Activated CD4-positive, CD25-positive, alpha-beta regulatory T cell treated with anti-CD3 and anti-CD28 coated beads, Interleukin-2, amount 50 U/mL, for 24 hours (primary cell): ENCODE data around the gene SHLD3.
A peak's percentile ranks its signal among the peaks of the same experiment; 100 is the strongest.
"Not testable (repeated sequence)": the region's sequence is repeated elsewhere in the genome, so short reads cannot be mapped to it uniquely, and the experiment has no call there.

Source experiments
- ATAC-seq, 2 donors: fragments of 150-1000 bp; cut with Tn5 transposase; one replicate each; pipeline ENCODE4 v1.10.0; 2021; ENCODE audit warnings: mild to moderate bottlenecking in 1 of 2, moderate library complexity in 1 of 2

The SHLD3 gene, protein sequence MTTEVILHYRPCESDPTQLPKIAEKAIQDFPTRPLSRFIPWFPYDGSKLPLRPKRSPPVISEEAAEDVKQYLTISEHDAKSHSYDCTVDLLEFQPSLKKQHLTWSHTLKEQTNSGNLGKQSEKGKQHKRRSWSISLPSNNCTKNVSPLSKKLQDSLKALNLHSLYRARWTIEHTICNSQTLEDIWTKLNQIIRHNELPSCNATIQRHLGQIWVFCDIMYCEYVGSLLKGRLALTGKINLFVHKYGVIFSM

GRCh38 chr5:65624571-65625555 lies at the start of gene SHLD3, which contains the start of gene TRAPPC13:
SHLD3 (plus strand) TSS chr5:65625027; CDS start chr5:65629588, 4,561 bp downstream.
TRAPPC13 (plus strand) TSS chr5:65625027; CDS start chr5:65625061, 34 bp downstream.
- ATAC-seq, result peak; percentile 79 to 82

DNA sequence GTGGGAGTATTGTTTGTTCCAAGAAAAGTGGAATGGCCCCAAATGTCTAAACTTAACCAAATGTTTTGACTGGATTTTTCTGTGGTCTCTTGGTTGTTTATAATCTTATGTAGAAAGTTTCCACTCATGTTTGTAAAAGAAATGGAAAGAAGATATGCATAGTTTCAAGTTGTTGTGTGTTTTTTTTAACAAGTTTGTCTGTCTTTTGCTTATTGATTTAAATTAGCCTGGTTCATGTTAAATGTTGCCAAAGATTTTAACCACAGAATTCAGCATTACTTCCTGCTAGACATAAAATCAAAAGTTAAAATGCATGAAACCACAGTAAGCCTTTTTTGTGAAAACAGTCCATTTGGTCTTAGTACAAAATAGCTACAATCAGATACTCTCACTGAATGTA lies 47.7 kb upstream of the SHLD3 start:
- no peak for ATAC-seq

GRCh38 chr5:65588694-65589093 lies 36.1 kb upstream of the SHLD3 start:
- ATAC-seq, result no peak

GRCh38 chr5:65601761-65602160 lies 23.1 kb upstream of the SHLD3 start:
- not testable (repeated sequence) for ATAC-seq

- no peak for ATAC-seq
Measured at GRCh38 chr5:65611524-65611923, 13.3 kb upstream of the SHLD3 start.

- ATAC-seq, result no peak
Measured at GRCh38 chr5:65612298-65612907, 12.4 kb upstream of the SHLD3 start.

DNA sequence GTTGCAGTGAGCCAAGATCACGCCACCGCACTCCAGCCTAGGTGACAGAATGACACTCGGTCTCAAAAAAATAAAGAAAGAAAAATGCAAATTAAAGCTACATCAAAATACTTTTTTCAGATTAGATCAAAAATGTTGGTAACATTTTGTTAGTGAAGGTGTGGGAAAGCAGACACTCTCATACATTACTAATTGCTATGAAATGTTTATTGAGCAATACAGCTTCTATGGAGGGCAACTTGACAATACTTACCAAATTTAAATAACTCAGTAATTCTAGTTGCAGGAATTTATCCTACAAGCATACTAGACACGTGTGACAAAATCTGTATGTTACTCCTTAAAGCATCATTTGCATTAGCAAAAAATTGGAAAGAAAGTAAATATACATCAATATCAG lies 4.8 kb upstream of the SHLD3 start:
- no peak for ATAC-seq

DNA sequence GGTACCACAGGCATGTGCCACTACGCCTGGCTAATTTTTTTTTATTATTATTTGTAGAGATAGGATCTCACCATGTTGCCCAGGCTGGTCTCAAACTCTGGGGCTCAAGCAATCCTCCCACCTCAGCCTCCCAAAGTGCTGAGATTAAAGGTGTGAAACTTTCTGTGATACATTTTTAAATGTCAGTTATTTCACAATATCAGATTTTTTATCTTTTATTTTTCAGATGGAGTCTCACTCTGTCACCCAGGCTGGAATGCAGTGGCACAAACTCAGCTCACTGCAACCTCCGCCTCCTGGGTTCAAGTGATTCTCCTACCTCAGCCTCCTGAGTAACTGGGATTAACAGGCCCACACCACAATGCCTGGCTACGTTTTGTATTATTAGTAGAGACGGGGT lies 2.9 kb upstream of the SHLD3 start:
- ATAC-seq, result not testable (repeated sequence)

DNA sequence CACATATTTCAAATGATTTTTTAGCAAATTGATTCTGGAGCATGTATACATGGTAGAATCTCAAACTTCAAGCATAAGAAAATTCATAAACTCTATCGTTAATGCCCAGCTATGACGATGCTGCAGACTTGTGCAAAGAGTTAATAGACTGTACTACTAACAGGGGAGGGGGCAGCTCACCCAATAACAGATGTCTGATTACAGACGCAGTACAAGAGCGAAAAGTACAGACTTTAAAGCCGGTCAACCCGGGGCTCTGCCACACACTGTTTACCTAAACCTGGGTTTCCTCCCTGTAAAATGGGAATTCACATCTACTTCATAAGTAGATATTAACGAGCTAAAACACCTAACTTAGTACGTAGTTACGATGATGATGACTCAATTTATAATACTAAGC lies 1.3 kb upstream of the SHLD3 start:
- ATAC-seq, result no peak

DNA sequence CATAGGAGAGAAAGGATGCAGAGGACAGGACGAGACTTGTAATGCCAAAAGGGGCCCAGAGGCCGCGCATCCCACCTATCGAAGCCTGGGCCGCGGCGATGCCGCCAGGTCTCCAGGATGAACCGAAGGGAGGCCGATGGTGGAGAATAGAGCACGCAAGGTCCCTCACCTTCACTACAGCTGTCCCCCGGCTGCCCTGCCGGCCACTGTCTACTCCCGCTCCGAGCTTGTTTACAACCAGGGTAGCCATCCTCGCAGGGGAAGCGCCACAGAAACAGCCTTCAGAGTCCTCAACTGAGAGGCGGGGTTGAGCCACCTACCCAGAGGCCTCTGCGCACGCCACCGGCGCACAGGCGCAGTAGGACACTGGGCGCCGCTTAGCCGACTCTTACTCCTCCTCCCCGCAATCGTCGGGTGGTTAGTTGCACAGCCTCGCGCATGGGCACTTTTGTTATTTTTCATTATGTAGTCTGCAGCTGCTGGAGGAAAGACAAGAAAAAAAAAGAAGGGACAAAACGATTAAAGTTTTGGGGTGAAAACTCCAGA lies 729 bp upstream of the SHLD3 start, which contains the start of gene TRIM23:
TSS of gene TRIM23 (minus strand) at position 309 of the 546 bp plus-strand sequence. CDS start at position 250, 59 bp downstream.
- ATAC-seq, result peak; percentile 96 to 98

DNA sequence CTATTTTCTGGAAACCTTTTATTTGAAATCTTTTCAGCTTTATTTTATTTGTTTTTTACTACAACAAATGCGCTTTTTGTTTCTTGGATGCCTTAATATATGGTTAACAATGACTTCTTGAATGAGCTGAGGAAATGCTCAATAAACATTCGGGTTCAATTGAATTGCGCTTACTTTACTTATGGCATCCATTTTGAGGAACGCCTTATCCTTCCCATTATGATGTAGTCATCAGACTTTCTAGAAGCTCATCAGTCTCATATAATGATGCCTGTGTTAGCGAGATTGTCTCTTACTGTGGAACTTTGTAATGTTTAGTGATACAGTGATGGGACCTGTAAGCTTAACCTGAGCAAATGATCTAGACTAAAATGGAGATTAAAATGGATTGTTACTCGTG lies 916 bp downstream of the SHLD3 start:
- ATAC-seq, result no peak

DNA sequence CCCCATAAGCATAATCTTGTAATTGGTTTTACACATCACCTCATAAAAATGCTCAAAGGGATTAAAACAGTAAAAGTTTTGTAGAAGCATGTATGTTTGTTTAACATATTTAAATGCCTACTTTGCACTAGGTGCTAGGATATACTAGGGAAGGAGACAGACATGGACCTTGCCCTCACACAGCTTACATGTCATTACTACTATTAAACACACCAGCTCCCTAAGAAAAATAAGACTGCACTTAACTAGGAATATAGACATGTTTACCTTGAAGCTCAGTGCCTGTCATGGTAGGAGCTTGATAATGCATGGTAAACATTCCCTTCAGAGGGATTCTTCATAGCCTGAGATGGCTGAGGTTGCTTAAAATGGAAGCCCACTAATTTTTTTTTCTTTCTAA lies 6.2 kb downstream of the SHLD3 start:
- ATAC-seq, result no peak

- ATAC-seq, result no peak
Measured at GRCh38 chr5:65640240-65640639, 15.4 kb downstream of the SHLD3 start.

DNA sequence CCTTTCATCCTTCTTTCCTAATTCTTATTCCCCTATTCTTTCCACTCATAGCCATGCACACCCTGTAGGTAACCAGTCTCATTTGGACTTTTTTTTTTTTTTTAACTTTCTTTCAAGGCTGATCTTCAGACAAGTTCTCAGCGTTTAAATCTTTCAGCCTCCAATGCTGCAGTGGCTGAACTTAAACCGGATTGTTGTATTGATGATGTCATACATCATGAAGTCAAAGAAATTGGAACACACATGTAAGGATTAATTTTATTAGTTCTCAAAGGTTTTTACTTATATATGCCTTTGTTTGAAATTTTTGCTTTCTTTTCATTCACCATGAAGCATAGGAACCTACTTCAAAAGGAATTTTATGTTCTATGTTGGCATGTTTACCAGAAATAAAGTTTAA lies 22.1 kb downstream of the SHLD3 start:
- no peak for ATAC-seq

DNA sequence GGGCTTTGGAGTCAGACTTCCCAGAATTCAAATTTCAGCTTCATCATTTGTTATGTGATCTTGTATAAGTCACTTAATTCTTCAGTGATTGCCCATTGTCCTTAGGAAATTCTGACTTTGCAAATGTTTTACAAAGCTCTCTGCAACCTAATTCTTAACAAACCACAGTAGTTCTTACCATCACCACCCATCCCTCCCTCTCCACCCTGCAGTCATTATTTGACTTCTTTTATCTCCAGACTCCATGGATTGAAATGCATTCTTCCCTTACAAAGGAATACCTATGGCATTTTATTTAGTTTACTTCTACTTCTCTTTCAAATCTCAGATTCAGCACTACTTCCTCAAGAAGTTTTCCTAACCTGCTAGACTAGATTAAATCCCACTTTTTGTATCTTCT lies 23.1 kb downstream of the SHLD3 start:
- no peak for ATAC-seq

DNA sequence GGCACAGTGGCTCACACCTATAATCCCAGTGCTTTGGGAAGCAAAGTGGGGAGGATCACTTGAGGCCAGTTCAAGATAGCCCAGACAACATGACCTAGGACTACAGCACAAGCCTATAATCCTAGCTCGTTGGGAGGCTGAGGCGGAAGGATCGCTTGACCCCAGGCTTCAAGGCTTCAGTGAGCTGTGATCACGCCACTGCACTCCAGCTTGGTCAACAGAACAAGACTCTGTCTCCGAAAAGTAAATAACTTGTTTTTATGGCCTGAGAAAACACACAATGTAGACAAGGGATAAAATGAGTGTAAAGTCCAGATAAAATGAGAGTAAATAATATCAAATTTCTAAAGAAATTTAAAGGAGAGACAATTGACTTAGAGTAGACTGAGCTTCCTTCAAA lies 26.3 kb downstream of the SHLD3 start:
- no peak for ATAC-seq

DNA sequence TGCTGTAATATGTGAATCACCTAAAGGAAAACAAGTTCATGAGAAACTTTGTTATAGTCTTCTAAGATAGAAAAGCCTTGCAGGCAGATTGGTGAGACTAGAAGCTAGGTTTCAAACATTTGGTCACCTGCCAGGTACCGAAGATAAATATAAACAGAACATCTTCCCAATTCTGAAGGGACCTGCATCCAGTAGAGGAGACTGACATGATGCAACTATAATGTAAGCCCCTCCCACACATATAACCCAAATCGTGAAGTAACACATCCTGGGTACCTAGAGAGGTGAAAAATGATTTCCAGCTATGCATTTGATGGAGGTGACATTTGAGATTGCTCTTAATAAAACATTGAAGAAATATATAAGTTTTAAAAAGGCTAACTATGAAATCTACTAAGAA lies 29.9 kb downstream of the SHLD3 start:
- ATAC-seq, result no peak

GRCh38 chr5:65663804-65664521 lies 39.1 kb downstream of the SHLD3 start:
- no peak for ATAC-seq

- no peak for ATAC-seq
Measured at GRCh38 chr5:65668696-65669095, 43.9 kb downstream of the SHLD3 start.

- no peak for ATAC-seq
Measured at GRCh38 chr5:65672796-65673195, 48.0 kb downstream of the SHLD3 start.

- ATAC-seq, result no peak
Measured at GRCh38 chr5:65674749-65675148, 49.9 kb downstream of the SHLD3 start.

- not testable (repeated sequence) for ATAC-seq
Measured at GRCh38 chr5:65676056-65676455, 51.2 kb downstream of the SHLD3 start.
